T-helper 2 cell treated with Interferon-gamma antibody and Interleukin-4, amounts not matched to agents 100 ng/mL and 5 ng/mL, for 36 hours (primary cell): Measurements from ENCODE around the gene ASIC3. TPM values are rescaled to one million over a fixed set of nuclear protein-coding genes. Genes with fewer than 3 reads are reported as not detected.

Experiments used
- intact Hi-C: fragments of 100-400 bp; cut with micrococcal nuclease; formaldehyde crosslinking; loops from one replicate; pipeline ENCODE4 v1.15.1; 2023
- total RNA-seq: library from RNA; stranded (reverse); gene quantifications from 2 replicates; pipeline ENCODE4 v1.2.3, GENCODE V29; 2022

Gene ASIC3
- total RNA-seq, 1 donor from 2014 or later = 6.0 TPM

DNA sequence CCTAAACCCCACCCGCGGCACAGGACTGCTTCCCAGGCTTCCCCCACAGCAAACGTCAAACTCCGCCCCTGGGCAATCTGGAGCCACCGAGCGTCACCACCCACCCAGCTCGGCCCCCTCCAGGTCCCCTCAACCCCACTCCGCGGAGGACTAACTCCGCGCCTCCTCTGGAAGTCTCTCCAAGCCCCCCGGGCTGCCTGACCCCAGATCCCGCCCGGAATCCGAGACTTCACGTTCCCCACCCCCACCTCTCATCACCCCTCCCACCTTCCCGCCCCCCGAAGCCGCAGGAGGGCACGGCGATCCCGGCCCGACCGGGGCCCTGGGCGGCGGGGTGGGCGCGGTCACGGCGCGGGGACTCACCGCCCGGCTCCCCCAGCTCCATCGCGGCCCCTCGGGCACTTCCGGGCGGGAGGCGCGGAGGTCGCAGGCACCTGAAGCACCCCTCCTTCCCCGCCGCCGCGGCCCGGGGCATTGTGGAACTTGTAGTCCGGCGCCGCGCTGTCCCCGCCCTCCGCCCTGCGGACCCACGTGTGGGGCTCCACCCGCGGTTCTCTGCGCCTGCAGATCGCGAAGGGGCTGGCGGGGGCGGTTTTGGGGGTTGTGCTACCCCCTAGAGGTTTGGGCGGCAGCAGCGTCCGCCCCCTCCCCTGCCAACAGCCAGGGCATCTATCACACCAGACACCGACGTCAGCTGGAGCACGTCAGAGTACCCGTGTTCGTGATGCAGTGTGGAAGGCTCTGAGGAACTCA lies 34.9 kb downstream of the ASIC3 start, which contains the start of gene TMUB1:
Gene TMUB1 (minus strand): TSS at position 423 of the 753 bp plus-strand sequence. CDS start 930 bp downstream, outside the sequence.
- intact Hi-C loops = loop anchor here (1.0 to 10.0 kb wide), 4 partner anchors 55 to 438 kb away; partner anchors contain the start of genes ABCB8, ABCF2 and KCNH2

GRCh38 chr7:151083824-151084160 lies 35.5 kb downstream of the ASIC3 start:
- intact Hi-C loops = loop anchor here (1.0 to 10.0 kb wide), 4 partner anchors 55 to 437 kb away; partner anchors contain the start of genes ABCB8, ABCF2 and KCNH2

DNA sequence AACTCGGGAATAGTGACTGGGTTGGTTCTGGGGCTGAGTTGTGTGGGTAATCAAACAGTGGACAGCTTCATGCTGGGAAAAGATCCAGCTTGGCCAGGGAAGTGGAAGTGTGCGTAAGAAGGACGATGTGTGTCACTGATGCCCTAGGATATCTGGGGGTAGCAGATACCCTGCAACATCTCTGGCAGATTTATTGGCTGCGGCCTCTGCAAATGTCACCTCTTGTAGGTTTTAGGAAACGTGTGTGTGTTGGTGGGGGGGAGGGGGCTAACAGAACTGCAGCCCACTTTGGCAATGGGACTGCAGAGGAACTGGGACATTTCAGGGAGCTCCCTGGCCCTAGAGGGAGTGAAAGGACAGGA lies 37.0 kb downstream of the ASIC3 start:
- intact Hi-C loops = loop anchor here (10.0 kb wide), 1 partner anchor 111 kb away; the partner anchor contains the start of gene KCNH2

DNA sequence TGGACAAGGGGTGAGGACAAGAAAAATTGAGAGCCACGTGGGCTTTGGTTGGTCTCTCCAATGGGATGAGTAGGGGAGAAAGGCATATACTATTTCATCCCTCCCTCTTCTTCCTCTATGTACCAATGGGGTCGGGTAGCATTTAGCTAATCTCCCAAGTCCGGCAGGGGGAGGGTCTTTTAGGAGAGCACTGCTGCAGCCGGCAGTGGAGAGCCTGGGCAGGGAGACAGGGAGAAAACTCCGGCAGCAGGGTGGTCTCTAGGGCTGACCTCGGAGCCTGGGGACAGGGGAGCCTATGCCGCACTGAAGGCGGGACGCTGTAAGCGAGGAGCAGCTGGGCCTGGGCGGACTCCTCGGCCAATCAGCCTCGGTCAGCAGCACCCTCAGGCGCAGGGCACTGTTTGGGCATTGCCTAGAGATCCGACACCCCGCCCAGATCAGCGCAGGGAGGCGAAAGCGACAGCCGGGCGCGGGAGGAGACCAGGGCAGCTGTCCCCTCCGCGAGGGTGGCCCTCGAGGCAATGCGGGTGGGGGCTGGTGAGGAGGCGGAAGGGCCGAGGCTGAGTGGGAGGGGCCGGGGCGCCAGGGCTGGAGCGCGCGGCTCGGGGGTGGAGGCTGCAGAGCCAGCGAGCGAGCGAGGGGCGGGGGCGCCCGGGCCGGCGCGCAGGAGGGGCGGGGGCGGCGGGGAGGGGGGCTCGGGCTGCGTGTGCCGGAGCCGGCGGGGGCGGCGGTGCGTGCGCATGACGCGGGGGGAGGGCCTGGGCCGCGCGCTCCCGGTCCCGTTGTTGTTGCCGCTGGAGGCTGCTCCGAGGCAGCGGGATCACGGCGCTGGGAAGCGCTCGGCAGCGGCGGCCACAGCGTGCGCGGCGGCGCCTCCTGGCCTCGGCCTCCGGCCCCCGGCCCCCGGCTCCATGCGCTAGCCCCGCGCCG lies 37.6 kb downstream of the ASIC3 start, which contains the start of gene AGAP3:
Gene AGAP3 (plus strand): TSS at position 785 of the 930 bp plus-strand sequence. CDS start 267 bp downstream, outside the sequence.
- intact Hi-C loops = loop anchor here (10.0 kb wide), 1 partner anchor 111 kb away; the partner anchor contains the start of gene KCNH2

DNA sequence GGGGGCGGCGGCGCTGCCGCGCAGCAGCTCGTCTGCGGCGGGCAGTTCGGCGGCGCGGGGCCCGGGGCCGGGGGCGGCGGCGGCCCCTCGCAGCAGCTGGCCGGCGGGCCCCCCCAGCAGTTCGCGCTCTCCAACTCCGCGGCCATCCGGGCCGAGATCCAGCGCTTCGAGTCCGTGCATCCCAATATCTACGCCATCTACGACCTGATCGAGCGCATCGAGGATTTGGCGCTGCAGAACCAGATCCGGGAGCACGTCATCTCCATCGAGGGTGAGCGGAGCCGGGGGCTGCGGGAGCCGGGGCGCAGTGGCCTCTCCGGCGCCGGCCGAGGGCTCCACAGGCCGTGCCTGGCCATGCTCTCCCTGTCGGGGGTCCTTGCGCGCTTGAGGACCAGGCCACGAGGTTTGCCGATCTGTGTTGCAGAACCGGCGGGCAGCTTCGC lies 38.5 kb downstream of the ASIC3 start:
- intact Hi-C loops = loop anchor here (10.0 kb wide), 1 partner anchor 112 kb away; the partner anchor contains the start of gene KCNH2

GRCh38 chr7:151087245-151088018 lies 39.1 kb downstream of the ASIC3 start:
- intact Hi-C loops = loop anchor here (10.0 kb wide), 1 partner anchor 113 kb away; the partner anchor contains the start of gene KCNH2

DNA sequence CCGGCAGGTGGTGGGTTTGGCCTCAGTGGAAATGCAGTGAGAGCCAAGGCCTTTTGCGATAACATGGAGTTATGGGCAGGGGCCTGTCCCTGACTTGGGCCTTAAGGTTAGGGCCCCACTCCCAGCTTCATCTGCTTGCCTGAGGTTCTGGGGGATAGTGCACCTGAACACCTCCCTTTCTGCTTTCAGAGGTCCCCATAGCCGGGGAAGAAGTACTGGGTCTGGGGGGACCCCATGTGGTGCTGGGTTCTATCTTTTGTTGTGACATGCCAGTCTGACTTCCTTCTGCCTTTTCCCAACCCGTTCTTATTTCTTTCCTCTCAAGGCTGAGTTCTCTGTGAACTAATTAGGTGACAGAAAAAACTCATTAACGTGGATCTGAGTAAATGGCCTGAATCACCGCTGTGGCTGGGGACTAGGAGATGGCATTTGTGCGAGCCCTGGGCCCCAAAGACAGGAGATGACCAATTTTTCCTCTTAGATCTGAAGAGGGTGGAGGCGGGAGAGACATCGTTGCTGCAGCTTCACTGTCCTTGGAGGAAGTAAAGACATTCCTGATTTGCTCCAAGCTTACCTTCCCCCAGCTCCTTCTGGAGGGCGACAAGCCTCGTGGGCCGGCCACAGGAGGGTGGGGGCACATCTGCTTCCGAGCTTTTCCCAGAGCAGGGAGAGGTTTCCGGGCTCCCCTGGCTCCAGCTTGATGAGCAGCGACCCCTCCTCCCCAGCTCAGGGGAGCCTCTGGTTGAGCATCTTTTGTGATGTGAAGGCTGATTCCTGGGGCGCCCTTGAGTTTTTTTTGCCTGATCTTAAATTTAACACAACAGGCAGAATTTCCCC lies 39.9 kb downstream of the ASIC3 start:
- intact Hi-C loops = loop anchor here (10.0 kb wide), 1 partner anchor 113 kb away; the partner anchor contains the start of gene KCNH2

GRCh38 chr7:151088856-151089699 lies 40.7 kb downstream of the ASIC3 start:
- intact Hi-C loops = loop anchor here (10.0 kb wide), 1 partner anchor 114 kb away; the partner anchor contains the start of gene KCNH2

DNA sequence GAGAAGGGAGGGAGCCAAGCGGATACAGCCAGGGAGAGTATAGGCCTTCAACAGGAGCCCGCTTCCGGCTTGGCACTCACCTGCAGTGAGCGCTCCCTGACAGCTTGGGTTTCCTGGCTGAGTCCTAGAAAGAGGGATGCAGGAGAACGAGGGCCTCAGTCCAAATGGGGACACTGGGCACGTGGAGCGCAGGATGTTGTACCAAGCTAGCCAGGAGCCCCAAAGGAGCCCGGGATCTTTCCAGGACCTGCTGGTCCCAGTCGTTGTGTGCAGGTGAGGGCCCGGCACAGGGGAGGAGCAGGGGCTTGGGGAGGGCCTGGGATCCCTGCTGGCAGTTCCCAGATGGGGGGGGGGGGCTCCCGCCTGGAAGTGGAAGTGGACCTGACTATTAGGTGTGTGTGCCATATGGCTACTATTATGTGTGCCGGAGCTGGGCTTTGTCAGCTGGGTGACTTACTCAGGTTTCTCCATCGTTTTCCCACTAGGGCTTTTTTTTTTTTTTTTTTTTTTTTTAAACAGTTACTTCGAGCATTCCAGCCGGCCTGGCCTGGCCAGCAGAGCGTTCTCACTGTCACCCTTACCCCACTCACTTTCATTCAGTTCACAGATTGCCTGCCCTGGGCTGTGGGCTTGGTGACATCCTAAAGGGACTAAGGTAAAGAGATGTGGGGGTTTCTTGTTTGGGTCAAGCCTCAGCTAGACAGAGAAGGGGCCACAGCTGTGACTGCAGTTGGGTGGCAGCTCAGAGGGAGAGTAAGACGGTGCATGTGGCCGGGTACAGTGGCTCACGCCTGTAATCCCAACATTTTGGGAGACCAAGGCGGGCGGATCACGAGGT lies 41.8 kb downstream of the ASIC3 start:
- intact Hi-C loops = loop anchor here (2.0 to 10.0 kb wide), 2 partner anchors 21 to 115 kb away; partner anchors contain the start of gene KCNH2

- intact Hi-C loops = loop anchor here (2.0 kb wide), 1 partner anchor 20 kb away; no protein-coding TSS in a partner anchor
Observed at GRCh38 chr7:151091003-151091402, 42.7 kb downstream of the ASIC3 start.

DNA sequence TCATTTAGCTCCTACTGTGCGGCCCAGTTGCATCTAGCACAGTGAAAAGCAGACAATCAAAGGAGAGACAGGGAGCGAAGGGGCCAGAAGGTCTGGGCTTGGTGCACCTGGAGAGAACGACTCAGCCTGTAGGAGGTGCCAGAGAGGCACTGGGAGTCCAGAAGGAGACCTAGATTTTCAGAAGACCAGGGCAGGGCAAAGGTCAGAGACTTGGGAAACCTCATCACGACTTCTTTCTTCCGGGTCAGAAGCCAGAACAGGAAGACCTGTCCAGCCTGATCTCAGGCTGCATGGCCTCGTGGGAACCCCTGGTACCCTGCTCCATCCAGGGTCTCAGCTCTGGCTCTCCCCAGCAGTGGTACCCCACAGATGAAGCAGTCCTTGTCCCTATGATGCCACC lies 43.1 kb downstream of the ASIC3 start:
- intact Hi-C loops = loop anchor here (2.0 kb wide), 1 partner anchor 19 kb away; no protein-coding TSS in a partner anchor

DNA sequence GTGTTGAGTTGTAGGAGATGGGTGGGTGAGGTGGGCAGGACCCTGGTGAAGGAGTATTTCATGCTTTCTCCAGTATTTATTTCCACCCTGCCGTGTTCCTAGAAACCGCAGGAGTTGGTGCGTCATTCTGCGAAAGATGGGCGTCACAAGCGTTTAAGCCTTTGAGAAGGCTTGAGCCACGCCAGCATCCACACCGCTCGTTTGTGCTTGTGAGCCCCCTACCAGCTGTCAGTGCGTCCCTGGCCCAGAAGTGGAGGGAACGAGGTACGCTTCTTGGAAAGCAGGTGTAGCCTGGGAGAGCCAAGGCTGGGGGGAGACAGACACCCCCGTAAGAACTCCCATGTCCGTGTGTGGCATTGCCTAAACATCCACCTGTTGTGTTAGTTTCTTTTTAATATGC lies 43.7 kb downstream of the ASIC3 start:
- intact Hi-C loops = loop anchor here (2.0 kb wide), 1 partner anchor 19 kb away; no protein-coding TSS in a partner anchor

GRCh38 chr7:151093748-151094147 lies 45.4 kb downstream of the ASIC3 start:
- intact Hi-C loops = no loop called here

GRCh38 chr7:151094675-151095074 lies 46.3 kb downstream of the ASIC3 start:
- intact Hi-C loops = no loop called here

- intact Hi-C loops = no loop called here
Observed at GRCh38 chr7:151095123-151095797, 46.9 kb downstream of the ASIC3 start.

GRCh38 chr7:151095828-151096475 lies 47.6 kb downstream of the ASIC3 start:
- intact Hi-C loops = no loop called here
